HG03039 (cell line): Measurements from ENCODE around the gene ADGRB2.
A peak's percentile ranks its signal among the peaks of the same experiment; 100 is the strongest.

Source experiments
- ATAC-seq: cut with Tn5 transposase; IDR thresholded peaks from one replicate; pipeline ENCODE4 v1.9.1; 2021; ENCODE audit warnings: mild to moderate bottlenecking, moderate library complexity; ENCODE audit not compliant: unreplicated experiment

ADGRB2 gene

GRCh38 chr1:31795096-31795675, 31.0 kb upstream of the ADGRB2 start:
- no peak for ATAC-seq

DNA sequence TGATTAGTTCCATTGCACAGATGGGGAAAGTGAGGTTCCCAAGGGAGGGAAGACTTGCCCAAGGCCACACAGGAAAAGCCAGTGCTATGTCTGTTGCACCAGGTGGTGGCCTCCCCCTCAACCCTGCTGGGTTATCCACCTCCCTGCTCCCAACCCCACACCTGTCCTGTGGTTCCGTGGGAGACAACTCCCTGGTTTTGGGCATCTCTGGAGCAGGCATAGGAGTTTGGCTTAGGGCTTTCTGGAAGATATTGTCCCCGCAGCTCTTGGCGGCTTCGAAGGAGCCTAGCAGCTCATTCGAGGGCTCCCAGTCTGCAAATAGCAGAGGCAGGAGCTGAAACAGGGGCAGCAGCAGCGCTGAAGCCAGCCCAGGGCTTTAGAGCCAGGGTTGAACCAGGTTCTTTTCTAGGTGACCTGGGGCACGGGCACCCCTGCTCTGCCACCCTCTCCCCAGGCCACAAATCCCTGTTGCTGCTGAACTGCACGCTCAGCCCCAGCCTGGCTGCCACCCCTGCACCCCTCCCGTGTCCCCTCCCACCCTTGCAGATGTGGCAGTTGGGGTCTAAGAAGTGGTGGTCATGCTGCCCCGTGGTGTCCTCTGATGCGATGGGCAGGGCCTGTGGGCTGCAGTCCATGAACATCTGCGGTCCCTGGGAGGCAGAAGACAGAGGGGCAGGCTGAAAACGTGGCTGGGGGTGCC, 29.6 kb upstream of the ADGRB2 start:
- no peak for ATAC-seq

DNA sequence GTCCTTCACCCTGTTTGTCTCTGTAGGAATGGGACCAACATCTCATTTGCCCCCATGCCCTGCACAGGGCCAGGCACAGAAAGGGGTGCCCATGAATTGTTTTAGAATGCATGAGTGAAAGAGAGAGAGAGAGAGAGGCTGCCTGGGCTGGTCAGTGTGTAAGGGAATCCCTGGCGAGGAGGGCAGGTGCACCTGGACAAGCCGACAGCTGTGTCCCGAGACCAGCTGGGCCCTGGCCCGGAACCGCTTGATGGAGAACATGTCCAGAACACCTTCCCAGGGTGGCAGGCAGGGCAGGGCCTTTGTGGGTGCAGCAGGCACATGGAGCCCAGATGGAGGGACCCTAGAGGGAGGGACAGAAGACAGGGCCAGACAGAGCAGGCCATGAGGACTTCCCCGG, 28.9 kb upstream of the ADGRB2 start:
- no peak for ATAC-seq

GRCh38 chr1:31792541-31792940, 28.4 kb upstream of the ADGRB2 start:
- no peak for ATAC-seq

- ATAC-seq = no peak
These were observed 28.0 kb upstream of the ADGRB2 start for GRCh38 chr1:31792116-31792515.

DNA sequence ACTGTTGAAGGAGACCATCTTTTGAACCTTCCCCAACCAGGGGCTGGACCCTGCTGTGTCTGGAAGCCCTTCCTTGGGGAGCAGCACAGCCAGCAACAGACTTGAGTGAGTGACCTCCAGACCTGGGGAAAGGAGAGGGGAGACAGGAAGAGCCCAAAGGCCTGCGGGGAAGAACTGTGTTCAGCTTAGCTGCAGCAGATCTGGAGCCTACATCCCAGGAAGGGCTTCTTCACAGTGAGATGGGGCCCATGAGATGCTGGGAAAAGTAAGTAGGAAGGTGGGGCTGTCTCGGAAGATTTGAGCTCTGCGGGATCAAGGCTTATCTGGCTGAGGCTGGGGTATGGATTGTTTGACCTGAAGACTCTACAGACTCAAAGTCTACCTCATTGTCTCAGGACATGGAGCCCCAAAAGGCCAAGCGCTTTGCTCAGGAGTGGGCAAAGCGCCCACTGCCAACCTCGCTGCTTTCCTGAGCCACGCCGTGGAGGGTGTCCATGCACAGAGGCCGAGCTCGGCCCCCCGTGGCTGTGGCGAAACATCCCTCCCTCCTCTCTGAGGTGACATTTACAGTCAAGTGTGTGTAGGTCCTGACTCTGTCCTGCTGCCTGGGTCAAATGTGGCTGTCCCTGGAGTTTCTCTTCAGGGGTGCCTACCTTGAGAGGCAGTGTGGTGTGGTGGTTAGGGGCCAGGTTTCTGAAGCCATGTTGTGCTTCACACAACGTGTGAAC, 27.2 kb upstream of the ADGRB2 start:
- ATAC-seq = no peak

- ATAC-seq = no peak
These were observed 26.5 kb upstream of the ADGRB2 start for GRCh38 chr1:31790641-31791091.

- ATAC-seq = no peak
These were observed 26.0 kb upstream of the ADGRB2 start for GRCh38 chr1:31790140-31790539.

DNA sequence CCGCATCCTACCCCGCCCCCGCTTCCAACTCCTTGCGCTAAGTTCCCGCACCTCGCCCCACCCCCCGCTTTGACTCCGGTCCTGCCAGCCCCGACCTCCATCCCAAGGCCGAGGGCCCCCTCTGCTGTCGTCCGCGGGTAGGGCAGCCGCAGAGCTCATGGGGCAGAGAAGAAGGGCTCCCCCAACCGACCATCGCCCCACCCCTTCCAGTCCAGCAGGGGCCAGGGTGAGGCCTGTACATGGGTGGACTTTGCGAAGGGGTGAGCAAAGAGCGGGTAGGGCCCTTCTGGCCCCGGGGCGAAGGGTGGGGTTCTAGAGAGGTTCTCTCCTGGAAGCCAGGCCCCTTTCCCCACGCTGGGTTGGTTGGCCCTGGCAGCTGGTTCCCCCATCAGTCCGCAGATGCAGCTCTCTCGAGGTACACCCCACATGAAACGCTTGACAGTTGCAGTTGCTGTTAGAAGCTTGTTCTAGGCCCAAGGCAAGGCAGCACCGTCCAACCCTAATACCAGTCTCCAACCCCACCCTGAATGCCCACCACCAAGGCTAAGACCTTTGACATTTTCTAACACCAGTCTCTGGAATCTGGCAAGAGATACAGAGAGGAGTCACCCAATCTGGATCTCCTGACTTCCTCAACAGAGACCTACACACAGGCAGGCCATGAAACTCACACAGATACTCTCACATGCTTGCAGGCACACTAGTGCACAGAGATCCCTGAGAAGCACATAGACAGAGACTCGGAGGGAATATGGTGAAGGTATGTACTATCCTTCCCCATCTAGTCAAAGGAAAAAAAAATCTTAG, 25.3 kb upstream of the ADGRB2 start:
- peak; percentile 47 for ATAC-seq

DNA sequence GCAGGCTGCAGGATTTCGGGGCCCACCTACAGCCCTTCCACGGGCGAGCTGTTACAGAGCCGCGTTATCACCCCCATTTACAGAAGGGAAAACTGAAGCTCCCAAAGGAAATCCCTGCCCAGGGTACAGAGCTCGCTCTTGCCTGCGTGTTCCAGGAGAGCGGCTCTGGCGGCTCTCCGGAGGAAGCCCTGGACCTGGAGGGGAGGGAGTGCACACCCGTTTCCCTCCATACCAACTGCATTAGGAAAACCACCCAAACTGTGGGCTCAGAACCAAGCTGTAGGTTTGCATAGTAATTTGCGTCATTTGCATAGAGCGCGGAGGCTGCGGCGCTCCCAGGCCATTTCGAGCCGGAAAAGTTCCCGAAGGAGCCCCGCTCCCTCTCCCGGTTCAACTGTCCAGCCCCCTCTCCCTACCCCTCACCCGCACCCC, 24.7 kb upstream of the ADGRB2 start:
- no peak for ATAC-seq

GRCh38 chr1:31788138-31788824, 24.1 kb upstream of the ADGRB2 start:
- ATAC-seq = peak; percentile 73

- no peak for ATAC-seq
These were observed 23.6 kb upstream of the ADGRB2 start for GRCh38 chr1:31787786-31788137.

- ATAC-seq = no peak
These were observed 23.1 kb upstream of the ADGRB2 start for GRCh38 chr1:31787261-31787660.

GRCh38 chr1:31786366-31787060, 22.4 kb upstream of the ADGRB2 start:
- no peak for ATAC-seq

- no peak for ATAC-seq
These were observed 21.8 kb upstream of the ADGRB2 start for GRCh38 chr1:31785947-31786290.

DNA sequence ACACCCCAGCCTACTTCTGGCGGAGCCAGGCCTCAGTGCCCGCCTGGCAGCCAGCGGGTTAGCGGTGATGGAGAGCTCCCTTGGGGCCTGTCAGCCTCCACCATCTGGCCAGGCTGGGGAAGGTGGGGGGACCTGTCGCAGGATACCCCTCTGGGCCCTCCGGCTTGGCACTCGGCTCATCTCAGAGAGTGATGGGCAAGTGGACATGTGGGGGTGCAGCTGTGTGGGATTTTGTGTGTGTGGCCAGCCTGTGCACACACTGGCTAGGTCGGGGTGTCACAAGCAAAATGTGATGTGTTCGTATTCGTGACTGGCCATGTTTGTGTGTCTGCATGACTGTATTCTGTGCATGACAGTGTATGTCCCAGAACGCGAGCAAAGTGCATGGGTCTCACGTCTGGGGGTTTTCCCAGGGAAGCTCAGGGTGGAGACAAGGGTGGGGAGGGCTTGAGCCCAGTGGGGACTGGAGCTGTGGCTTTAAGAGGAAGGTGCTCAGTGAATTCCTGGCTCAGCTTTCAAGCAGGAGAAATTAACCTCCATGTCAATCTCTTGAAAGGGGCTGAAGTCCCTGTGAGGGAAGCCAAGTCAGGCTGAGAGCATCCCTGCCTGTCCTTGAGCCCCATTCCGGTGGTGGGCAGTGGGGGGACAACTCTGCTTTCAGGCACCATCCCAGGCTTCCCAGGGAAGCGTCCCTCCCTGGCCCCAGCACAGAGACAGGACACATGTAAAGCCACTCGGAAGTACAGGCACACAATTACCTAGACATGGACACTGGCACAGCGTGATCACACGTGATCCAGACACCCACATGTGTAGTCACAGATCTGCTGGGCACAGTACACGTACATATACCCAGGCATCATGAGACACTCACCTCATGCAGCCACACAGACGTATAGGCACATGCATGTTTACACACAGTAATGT, 21.1 kb upstream of the ADGRB2 start:
- ATAC-seq = no peak

DNA sequence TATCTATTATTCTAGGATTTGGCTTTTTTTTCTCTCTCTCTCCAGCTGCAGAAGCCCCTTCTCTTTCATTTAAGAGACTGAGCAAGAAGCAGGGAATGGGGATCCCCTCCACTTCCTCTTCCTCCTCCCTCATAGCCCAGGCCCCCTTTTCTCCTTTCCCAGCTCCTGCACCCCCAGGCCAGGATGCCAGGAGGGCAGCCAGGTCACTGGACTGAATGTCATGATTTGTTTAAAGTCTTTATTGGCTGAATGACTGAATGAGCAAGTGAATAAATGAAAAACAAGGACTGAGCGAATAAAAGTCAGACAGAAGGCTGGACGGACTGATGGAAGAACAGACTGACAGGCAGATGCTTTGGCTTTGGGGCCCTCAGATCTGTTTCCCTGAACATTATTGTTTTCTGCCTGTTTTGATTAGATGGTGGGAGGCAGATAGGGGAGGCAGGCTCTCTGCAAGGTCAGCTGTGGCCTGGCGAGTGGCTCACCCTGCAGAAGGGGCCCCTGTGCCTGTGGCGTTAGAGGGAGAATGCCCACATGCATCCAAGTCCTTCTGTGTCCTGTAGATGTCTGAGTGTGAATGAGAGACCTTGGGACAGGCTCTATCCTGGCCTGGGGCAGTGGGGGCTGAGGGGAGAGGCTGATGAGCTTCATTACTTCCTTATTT, 20.3 kb upstream of the ADGRB2 start:
- no peak for ATAC-seq

GRCh38 chr1:31783846-31784245, 19.7 kb upstream of the ADGRB2 start:
- ATAC-seq = no peak
